Measurements from ENCODE around the gene CDK8.

DNA sequence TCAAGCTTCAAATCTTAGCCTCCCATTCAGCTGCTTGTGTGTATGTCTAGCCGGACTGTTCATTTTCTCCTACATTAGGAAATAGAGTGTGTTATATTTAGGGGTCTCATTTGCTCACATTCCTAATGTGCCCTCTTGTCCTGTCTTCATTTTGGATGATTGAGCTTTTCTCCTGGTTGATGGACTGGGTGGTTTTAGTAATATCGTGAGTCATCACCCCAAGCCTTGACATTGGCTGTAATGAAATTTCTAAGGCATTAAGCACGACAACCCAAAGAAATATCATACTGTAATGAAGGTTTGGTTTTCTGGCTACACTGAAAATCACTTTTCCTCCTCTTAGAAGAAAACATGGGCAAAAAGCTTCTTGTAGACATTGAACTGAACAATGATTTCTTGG lies 192.8 kb downstream of the CDK8 start:
- TF ChIP-seq, protein P1, sequence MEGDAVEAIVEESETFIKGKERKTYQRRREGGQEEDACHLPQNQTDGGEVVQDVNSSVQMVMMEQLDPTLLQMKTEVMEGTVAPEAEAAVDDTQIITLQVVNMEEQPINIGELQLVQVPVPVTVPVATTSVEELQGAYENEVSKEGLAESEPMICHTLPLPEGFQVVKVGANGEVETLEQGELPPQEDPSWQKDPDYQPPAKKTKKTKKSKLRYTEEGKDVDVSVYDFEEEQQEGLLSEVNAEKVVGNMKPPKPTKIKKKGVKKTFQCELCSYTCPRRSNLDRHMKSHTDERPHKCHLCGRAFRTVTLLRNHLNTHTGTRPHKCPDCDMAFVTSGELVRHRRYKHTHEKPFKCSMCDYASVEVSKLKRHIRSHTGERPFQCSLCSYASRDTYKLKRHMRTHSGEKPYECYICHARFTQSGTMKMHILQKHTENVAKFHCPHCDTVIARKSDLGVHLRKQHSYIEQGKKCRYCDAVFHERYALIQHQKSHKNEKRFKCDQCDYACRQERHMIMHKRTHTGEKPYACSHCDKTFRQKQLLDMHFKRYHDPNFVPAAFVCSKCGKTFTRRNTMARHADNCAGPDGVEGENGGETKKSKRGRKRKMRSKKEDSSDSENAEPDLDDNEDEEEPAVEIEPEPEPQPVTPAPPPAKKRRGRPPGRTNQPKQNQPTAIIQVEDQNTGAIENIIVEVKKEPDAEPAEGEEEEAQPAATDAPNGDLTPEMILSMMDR (IDR thresholded peaks at IDR 0.05; ENCODE audit: extremely low read depth in 1 of 2, insufficient read depth in 1 of 2, low read depth in 1 of 2, low read length in 2 of 2): no peak
- TF ChIP-seq POLR2A (IDR thresholded peaks at IDR 0.05; ENCODE audit: low read depth, low read length) (no peak), GATA2 (IDR thresholded peaks at IDR 0.05; ENCODE audit: insufficient read depth, insufficient read length, low read depth, low read length) (no peak), EZH2 (IDR thresholded peaks at IDR 0.05; ENCODE audit: borderline replicate concordance, low read depth, low read length, severe bottlenecking) (no peak), JUN (IDR thresholded peaks at IDR 0.05; ENCODE audit: borderline replicate concordance, insufficient read depth, insufficient read length, low read depth) (no peak), FOS (IDR thresholded peaks at IDR 0.05; ENCODE audit: borderline replicate concordance, insufficient read depth, low read length) (no peak)
